T-helper 1 cell (primary cell): ENCODE data around the gene FIZ1.

Experiments used
- DNase-seq, 5 donors: peaks; one replicate each; pipeline ENCODE4 v3.0.0-alpha.2; 2012 to 2020

The FIZ1 gene

DNA sequence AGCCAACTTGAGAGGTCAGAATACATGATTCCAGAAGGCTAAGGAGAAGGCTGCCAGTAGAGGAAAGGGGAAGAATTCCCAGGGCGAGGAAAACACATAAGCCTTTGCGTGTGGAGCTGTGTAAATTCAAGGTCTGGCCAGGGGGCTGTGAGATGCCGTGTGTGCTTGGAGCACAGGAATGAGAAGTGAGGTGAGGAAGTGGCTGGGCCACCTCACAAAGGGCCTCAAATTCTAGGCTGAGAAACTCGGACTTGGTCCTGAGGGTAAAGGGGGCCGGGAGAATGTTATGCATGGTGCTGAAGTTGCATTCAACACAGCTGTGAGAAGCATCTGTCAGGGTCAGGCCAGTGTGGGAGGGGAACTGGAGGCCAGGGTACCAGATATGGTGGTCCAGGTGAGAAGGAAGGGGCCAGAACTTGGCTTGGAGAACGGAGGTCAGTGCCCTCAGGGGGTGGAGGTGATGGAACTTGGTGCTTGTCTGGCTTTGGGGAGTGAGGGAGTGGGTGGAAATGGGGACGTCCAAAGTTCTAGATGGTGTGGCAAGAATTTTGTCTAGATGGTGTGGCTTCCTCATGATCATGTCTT lies 36.6 kb upstream of the FIZ1 start:
- DNase-seq, result no peak

DNA sequence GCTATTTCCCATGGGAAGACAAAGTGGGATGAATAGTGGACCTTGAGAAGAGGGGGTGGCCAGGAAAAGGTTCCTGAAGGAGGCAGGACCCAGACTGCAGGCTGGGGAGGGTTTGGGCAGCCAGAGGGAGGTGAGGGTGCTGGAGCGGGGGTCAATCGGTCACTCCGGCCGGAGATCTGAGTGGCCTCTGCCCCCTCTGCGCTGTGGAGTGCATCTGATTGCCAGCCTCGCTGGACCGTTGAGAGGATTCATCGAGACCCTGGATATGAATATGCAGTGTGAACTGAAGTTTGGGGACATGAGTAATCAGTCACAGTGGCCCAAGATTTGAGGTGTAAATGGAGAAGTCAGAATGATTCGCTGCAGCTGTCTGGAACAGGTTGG lies 36.0 kb upstream of the FIZ1 start:
- no peak for DNase-seq

DNA sequence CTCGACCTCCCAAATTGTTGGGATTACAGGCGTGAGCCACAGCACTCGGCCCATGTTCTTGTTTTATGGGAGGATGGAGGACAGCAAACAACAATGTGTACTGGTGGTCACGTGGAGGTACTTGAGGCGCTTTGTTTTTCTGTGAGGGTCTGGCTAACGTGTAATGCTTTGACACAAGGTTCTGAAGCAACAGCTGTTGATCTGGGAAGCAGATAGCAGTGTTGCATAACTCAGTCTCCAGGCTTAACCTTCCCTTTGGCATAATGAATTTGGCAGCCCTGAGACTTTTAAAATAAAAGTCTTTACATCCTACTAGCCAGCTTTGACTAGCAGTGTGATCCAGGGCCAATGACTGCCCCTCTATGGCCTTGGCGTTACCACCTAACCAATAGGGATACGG lies 34.5 kb upstream of the FIZ1 start:
- no peak for DNase-seq

DNA sequence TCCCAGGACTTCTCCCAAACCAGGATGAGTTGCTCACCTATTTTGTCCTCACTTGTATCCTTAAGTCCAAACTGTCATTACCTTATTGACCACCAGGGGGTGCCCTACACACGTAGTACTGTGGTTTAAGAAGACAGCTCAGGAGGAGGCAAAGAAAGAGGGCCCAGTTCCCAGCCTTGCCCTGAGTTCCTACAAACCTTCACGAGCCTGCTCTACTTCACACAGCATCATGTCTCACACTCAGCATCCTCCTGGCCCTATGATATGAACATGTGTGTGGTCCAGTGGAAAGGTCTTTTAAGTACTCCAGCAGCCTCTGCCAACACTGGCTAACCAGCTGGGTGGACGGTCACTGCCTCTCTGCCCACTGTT lies 33.1 kb upstream of the FIZ1 start:
- peak; percentile 66 to 93 (median 85) for DNase-seq

DNA sequence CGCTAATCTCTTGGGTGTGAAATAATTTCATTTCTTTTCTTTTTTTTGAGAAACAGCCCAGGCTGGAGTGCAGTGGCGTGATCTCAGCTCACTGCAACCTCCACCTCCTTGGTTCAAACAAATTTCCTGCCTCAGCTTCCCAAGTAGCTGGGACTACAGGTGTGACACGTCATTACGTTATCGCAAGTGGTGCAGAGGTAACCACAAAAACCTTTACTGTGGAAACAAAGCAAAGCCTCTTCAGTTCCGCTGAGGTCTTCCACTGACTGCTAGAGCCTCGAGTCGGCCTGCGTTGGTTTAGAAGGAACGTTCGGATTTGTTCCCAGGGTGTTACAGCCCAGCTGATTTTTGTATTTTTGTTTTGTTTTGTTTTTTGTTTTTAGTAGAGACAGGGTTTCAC lies 27.0 kb upstream of the FIZ1 start:
- DNase-seq, result peak in 4 of 5 donors; percentile 54 to 88 (median 64)

DNA sequence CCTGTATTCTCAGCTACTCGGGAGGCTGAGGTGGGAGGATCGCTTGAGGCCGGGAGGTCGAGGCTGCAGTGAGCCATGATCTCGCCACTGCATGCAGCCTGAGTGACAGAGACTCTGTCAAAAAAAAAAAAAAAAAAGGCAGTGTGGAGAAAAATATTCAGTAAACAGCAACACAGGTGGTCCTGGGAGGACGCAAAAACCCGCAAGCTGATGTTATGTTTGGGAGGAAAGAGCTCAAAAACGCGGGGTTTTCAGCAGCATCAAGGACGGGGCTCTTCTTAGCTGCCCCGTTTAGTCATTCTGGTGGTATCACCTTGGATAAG lies 25.6 kb upstream of the FIZ1 start:
- DNase-seq, result no peak

DNA sequence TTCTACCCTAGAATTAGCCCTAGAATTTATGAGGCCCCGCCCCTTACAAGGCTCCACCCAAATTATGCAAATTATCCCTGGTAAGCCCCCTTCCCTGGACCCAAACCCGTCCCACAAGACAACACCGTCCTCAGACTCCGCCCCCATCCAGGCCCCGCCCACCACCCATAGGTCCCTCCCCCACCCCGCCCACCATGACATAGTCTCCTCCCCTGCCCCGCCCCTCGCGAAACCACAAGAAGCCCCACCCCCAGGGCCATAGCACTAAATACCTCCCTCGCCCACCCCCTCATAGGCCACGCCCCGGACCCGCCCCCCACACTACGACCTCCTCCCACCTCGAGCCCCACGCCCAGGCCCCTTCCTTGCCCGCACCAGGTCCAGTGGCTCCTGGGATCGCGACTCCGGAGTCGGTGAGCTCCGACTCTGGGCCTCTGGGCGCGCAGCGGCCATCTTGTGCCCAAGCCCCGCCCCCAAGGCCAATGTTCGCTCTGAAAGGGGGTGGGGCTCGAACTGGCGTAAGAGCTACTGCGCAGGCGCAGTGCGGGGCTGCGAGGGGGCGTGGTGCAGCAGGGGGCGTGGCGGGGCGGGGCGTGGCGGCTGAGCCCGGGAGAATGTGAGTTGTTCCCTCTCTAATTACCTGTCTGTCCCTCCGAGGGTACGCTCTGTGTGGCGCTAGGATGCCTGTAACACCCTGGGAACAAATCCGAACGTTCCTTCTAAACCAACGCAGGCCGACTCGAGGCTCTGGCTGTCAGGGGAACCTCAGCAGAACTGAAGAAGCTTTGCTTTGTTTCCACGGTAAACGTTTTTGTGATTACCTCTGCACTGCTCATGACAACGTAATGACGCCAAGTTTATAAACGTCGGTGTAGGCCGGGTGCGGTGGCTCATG lies 25.0 kb upstream of the FIZ1 start, which contains the start of gene ZNF784:
Gene ZNF784 (minus strand): TSS at position 458 of the 895 bp plus-strand sequence. CDS start 5 bp downstream, at position 453.
- DNase-seq, result peak; percentile 88 to 96 (median 92)

DNA sequence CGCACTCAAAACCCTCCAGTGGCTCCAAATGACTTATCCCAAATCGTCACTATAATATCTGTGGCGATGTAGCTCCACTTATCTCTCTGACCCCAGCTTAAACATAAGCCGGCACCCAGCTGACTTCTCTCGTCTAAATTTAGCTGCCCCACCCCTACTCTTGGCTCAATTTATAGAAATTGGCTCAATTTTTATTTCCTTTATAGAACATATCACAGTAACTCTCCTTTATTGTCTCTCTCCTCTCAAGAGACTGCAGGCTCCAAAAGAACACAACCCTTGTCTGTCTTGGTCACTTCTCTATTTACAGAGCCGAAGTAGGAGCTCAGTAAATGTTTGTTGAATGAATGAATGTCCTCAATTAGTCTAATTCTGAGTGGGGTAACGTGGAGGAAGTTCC lies 24.2 kb upstream of the FIZ1 start:
- no peak for DNase-seq

DNA sequence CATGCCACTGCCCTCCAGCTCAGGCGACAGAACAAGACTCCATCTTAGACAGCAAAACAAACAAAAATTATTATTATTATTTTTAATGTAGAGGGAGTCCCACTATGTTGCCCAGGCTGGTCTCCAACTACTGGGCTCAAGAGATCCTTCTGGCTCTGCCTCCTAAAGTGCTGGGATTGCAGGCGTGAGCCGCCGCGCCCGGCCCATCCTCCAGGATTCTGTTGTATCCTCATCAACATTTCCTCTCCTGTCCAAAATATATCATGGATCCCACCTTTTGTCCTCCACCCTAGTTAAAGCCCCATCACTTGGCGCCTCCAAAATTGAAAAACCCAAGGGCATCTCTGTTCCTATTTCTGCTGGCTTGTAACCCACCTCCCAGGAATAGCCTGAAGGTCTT lies 23.8 kb upstream of the FIZ1 start:
- DNase-seq, result no peak

DNA sequence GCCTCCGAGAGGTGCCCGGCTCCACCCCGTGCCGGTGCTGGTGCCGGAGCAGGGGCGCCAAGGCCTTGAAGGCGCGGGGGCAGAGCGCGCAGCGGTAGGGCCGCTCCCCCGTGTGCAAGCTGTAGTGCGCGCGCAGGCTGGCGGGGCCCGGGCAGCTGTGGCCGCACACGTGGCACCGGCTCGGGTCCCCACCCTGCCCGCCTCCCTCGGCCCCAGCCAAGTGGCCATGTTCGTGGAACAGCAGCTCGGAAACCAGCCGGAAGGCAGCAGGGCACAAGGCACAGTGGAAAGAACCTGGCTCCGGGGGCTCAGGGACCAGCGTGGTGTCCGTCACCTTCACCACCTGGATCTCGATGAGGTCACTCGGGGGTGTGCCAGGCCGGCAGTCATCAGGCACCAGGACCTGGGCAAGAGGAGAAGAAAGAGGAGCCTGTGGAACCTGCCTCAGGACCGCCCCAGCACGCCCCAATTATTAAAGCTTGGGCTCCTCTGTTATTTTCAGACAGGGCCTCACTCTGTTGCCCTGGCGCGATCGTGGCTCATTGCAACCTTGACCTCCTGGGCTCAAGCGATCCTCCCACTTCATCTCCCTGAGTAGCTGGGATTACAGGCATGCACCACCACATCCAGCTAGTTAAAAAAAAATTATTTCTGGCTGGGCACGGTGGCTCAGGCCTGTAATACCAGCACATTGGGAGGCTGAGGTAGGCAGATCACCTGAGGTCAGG lies 23.1 kb upstream of the FIZ1 start:
- no peak for DNase-seq

DNA sequence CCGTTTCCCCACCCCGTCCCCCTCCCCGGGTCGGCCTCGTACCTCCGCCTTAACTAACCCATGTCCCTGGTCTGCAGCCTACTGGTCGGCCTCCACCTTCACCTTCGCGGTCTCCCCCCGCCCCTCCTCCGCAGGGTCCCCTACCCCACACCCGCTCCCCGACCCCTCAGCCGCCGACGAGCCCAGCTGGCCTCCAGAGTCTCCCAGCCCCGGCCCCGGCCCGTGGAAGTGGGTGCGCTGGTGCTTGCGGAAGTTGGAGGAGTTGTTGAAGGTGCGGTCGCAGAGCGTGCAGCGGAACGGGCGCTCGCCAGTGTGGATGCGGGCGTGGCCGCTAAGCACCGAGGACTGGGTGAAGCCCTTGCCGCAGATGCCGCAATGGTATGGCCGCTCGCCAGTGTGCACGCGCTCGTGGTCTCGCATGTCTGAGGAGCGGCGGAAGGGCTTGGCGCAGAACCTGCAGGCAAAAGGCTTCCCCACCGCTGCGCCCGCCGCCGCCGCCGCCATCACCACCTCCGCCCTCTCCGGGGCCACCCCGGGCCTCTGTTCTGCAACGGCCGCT lies 22.4 kb upstream of the FIZ1 start:
- DNase-seq, result no peak

DNA sequence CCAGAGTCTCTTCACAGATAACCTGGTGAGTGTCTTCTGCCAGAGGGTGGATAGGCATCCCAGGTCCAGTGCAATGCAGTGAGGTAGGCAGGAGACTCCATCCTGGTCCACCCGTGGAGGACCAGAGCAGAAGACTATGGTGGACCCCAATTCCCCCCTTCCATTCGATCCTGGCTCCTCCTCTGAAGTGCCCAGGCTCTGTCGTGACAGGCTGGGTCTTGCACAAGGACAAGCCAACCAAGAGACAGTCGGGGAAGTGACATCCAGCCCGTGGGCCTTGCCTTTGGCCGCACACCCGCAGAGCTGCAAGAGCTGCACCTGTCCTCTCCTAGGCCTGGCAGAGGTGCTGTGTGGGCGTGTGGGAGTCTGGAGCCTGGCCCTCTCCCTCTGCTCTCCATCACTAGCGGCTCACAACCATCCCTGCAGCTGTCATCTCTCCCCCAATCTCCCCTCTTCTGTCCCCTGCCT lies 21.9 kb upstream of the FIZ1 start:
- DNase-seq, result no peak

DNA sequence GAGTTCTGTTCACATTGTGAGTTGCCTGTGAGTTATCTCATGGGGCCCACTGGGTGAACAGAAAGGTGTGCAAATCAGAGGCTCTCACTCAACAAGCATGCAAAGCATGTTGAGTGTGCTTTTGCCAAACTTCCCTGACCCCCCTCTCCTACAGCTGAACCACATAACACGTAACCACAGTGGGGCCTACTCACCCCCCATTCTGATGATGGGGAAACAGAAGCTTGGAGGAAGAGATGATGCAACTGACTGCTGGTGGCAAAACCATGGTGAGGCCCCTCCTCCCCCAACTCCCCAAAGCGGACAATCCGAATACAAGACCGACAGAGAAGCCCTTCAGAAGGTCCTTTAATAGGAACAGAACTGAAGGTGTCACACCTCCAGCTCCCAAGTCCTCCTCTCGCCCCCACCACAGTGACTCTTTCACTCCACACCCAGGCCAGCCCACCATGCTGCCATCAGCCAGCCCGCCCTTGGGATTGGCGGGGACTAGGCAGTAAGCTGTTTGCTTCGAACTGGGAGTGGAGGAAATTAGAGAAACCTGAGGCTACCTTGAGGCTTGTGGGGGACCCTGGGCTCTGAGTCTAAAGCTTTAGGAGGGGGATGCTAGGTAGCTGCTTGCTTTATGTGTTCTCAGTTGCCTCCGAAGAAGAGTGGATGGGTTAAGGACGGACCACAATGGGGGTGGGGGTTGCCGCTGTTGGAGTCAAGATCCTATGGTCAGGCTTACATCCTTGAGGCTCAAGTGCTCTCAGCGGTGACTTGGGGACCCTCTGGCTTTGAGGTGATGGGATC lies 21.3 kb upstream of the FIZ1 start:
- DNase-seq, result peak in 1 of 5 donors; percentile 24

DNA sequence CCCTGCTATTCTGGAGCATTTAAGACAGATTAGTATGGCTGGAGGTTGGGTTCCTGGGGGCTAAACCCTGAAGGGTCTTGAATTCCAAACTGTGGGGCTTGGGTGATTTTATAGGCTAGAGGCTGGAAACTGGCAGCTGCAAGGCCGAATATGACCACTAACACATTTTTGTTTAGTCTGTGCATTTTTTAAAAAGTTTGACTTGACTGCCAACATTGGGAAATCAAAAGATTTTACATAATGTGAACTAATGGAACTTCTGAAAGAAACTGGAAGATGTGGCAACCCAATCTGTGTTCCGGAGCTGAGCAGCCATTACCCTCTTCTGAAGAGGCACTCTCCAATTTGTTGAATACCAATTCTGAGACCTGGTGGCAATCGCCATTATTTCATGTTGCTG lies 20.0 kb upstream of the FIZ1 start:
- no peak for DNase-seq

DNA sequence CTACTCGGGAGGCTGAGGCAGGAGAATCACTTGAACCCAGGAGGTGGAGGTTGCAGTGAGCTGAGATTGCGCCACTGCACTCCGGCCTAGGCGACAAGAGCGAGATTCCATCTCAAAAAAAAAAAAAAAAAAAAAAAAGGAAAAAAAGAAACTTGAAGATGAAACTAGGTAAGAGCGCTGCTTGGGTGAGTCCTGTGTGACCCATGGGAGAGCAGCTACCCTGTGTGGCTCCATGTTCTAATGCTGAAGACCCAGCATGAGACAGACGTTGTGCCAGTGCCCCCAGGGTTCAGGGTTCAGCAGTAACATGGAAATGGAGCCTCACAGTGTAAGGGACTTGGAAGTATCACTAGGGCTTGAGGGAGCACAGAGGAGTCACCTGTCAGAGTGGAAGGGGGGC lies 19.1 kb upstream of the FIZ1 start:
- no peak for DNase-seq

DNA sequence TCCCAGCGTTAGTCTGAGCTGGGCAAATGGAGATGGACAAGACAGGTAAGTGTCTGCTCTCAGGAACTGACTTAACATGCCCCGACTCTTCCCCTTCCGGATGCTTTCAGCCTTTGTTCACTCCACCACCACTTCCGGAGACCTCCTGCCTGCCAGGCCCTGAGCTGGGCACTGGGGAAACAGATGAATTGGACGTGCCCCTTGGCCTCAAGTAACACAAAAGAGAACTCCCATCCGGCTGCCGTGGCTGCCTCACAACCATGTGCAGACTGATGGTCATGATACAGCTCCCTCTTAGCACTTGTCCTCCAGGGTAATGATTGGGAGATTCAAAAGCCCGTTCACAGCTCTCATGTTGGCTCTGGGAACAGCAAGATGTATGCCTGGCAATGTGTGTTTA lies 18.1 kb upstream of the FIZ1 start:
- DNase-seq, result no peak

DNA sequence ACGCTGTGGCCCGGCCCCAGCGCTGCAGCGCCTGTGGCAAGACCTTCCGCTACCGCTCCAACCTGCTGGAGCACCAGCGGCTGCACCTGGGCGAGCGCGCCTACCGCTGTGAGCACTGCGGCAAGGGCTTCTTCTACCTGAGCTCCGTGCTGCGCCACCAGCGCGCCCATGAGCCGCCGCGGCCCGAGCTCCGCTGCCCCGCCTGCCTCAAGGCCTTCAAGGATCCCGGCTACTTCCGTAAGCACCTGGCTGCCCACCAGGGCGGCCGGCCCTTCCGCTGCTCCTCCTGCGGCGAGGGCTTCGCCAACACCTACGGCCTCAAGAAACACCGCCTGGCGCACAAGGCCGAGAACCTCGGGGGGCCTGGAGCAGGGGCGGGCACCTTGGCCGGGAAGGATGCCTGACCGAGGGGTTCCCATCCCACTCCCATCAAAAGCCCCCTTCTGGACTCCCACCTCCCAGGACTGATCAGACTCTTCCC lies 17.1 kb upstream of the FIZ1 start:
- no peak for DNase-seq

DNA sequence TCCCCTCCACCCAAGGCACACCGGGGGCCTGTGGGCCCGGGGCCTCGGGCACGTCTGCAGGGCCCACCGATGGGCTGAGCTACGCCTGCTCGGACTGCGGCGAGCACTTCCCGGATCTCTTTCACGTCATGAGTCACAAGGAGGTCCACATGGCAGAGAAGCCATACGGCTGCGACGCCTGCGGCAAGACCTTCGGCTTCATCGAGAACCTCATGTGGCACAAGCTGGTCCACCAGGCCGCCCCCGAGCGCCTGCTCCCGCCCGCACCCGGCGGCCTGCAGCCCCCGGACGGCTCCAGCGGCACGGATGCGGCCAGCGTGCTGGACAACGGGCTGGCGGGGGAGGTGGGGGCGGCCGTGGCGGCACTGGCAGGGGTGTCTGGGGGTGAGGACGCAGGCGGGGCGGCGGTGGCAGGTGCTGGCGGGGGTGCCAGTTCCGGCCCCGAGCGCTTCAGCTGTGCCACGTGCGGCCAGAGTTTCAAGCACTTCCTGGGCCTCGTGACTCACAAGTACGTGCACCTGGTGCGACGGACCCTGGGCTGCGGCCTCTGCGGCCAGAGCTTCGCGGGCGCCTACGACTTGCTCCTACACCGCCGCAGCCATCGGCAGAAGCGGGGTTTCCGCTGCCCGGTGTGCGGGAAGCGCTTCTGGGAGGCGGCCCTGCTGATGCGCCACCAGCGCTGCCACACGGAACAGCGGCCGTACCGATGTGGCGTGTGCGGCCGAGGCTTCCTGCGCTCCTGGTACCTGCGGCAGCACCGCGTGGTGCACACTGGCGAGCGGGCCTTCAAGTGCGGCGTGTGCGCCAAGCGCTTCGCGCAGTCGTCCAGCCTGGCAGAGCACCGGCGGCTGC lies 16.5 kb upstream of the FIZ1 start:
- DNase-seq, result no peak

DNA sequence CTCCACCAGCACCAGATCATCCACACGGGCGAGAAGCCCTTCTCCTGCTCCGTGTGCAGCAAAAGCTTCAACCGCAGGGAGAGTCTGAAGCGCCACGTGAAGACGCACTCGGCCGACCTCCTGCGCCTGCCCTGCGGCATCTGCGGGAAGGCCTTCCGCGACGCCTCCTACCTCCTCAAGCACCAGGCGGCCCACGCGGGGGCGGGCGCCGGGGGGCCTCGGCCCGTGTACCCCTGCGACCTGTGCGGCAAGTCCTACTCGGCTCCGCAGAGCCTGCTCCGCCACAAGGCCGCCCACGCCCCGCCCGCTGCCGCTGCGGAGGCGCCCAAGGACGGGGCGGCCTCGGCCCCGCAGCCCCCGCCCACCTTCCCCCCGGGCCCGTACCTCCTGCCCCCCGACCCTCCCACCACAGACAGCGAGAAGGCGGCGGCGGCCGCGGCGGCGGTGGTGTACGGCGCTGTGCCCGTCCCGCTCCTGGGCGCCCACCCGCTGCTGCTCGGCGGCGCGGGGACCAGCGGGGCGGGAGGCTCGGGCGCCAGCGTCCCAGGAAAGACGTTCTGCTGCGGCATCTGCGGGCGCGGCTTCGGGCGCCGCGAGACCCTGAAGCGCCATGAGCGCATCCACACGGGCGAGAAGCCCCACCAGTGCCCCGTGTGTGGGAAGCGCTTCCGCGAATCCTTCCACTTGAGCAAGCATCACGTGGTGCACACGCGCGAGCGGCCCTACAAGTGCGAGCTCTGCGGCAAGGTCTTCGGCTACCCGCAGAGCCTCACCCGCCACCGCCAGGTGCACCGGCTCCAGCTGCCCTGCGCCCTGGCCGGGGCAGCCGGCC lies 15.6 kb upstream of the FIZ1 start:
- no peak for DNase-seq

DNA sequence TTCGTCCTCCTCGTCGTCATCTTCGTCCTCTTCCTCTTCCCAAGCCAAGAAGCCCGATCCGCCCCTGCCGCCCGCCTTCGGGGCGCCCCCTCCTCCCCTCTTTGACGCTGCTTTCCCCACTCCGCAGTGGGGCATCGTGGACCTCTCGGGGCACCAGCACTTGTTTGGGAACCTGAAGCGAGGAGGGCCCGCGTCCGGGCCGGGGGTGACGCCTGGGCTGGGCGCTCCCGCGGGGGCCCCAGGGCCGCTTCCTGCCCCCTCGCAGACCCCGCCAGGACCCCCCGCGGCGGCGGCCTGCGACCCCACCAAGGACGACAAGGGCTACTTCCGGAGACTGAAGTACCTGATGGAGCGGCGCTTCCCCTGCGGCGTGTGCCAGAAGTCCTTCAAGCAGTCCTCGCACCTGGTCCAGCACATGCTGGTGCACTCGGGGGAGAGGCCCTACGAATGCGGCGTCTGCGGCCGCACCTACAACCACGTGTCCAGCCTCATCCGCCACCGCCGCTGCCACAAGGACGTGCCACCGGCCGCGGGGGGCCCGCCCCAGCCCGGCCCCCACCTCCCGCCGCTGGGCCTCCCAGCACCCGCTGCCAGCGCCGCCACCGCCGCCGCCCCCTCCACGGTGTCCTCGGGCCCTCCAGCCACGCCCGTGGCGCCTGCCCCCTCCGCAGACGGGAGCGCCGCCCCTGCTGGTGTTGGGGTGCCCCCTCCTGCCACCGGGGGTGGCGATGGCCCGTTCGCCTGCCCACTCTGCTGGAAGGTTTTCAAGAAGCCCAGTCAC lies 14.8 kb upstream of the FIZ1 start:
- no peak for DNase-seq
